Measurements from ENCODE around the gene MICALL2. TPM values are rescaled to one million over a fixed set of nuclear protein-coding genes. Genes with fewer than 3 reads are reported as not detected.

MICALL2 gene
- polyA plus RNA-seq, 1 of the 3 experiments (the other 2 are of a cell fraction) = 38.8 TPM

- Histone ChIP-seq H3K9ac (no peak overlapping the region), H3K36me3 (replicated peaks in 1 of 2; ENCODE audit: control insufficient read depth in 1 of 2, insufficient read depth in 2 of 2, low read length in 1 of 2) (peaks cover 0 to 8% of the 10 kb centered on the region in 2 experiments), H4K20me1 (ENCODE audit: insufficient read depth) (peaks cover 23% of the 10 kb centered on the region), H3K4me1 (ENCODE audit: control insufficient read depth in 1 of 2, insufficient read depth in 2 of 2, low read depth in 1 of 2, low read length in 1 of 2) (no peaks in the 10 kb centered on the region), H3K9me3 (no peaks in the 10 kb centered on the region), H3K27me3 (ENCODE audit: insufficient read depth) (0 out of 2 replicates have a peak, but pooled peaks cover 7% of the 10 kb centered on the region), H3K9me2 (no peaks in the 10 kb centered on the region), H3K4me3 (ENCODE audit: low read depth in 2 of 2, low read length in 1 of 2) (no peak overlapping the region; a peak in 1 of 4 replicates), H3F3A (replicated peaks; ENCODE audit: insufficient read depth) (no peaks in the 10 kb centered on the region), H3K27ac (ENCODE audit: low read depth in 2 of 2, low read length in 1 of 2) (no peak overlapping the region), H3K79me2 (ENCODE audit: insufficient read depth) (no peaks in the 10 kb centered on the region), H2AFZ (ENCODE audit: low read depth) (no peak overlapping the region), H3K4me2 (no peak overlapping the region)
- POLR2A ChIA-PET = no interaction called here
- WGBS (ENCODE audit: low lambda C conversion rate) = 16% methylated on average over 21 of the region's 30 CpGs
- TF ChIP-seq CHD2 (IDR thresholded peaks at IDR 0.05; ENCODE audit: low read length, partially characterized antibody) = peak; percentile 28
- peak; percentile 81 for TF ChIP-seq RAD21 (IDR thresholded peaks at IDR 0.05; ENCODE audit: low read length)
- TF ChIP-seq FOXM1 (IDR thresholded peaks at IDR 0.05; ENCODE audit: low read depth) = no peak
- no peak for TF ChIP-seq MXI1 (IDR thresholded peaks at IDR 0.05; ENCODE audit: low read depth, low read length)
- TF ChIP-seq, protein P1, sequence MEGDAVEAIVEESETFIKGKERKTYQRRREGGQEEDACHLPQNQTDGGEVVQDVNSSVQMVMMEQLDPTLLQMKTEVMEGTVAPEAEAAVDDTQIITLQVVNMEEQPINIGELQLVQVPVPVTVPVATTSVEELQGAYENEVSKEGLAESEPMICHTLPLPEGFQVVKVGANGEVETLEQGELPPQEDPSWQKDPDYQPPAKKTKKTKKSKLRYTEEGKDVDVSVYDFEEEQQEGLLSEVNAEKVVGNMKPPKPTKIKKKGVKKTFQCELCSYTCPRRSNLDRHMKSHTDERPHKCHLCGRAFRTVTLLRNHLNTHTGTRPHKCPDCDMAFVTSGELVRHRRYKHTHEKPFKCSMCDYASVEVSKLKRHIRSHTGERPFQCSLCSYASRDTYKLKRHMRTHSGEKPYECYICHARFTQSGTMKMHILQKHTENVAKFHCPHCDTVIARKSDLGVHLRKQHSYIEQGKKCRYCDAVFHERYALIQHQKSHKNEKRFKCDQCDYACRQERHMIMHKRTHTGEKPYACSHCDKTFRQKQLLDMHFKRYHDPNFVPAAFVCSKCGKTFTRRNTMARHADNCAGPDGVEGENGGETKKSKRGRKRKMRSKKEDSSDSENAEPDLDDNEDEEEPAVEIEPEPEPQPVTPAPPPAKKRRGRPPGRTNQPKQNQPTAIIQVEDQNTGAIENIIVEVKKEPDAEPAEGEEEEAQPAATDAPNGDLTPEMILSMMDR (IDR thresholded peaks at IDR 0.05) = peak; percentile 99
- TF ChIP-seq SMC3 (IDR thresholded peaks at IDR 0.05; ENCODE audit: low read depth, low read length) = peak; percentile 80
- peak; percentile 94 for DNase-seq
- CTCF ChIA-PET = interaction anchor here (0.6 to 10.2 kb wide), 68 partner anchors 11 to 459 kb away, joined by 3 to 175 read pairs (median 5); partner anchors contain the start of gene MICALL2
These were observed 26.7 kb downstream of the MICALL2 start for GRCh38 chr7:1432411-1433082.

DNA sequence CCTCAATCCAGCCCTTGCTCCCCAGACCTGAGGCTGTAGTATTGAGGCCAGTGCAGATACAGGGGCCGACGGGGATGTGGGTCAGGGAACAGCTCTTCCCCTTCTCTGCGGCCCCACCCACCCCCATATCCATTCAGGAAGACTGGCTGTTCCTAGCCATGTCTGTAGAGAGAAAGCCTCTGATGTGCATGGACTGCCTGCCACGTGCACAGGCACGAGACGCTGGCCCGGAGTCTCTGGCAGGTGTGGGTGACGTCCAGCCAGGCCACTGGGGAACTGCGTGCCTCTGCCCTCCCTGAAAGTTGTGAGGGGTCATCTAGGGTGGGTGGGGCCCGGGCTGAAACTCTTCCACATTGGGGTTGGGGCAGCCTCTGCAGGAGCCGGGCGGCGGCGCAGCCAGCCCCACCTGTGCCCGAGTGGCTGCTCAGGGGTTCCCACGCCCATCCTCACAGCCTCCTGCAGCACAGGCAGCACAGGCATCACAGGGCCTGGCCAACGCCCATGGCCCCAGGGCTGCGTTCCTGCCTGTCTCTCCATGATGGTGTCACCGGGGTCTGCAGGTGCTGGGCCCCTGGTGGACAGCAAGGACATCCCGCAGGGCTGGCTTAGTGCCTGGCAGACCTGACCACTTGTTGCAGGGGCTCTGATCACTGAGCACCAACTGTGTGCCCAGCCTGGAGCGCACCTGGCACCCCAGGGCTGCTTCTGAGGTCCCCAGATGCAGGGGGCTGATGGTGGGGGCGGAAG is 27.5 kb downstream of the MICALL2 start:
- CTCF ChIA-PET = interaction anchor here (0.6 to 10.2 kb wide), 59 partner anchors 10 to 459 kb away, joined by 3 to 175 read pairs (median 6); partner anchors contain the start of gene MICALL2
- 14% methylated on average over 9 of the region's 22 CpGs for WGBS (ENCODE audit: low lambda C conversion rate)
- H3K4me3 ChIP-seq (ENCODE audit: low read depth in 2 of 2, low read length in 1 of 2) = no peak overlapping the region
- no peak overlapping the region for H3K4me2 ChIP-seq
- no peak for DNase-seq
- H3K27ac ChIP-seq (ENCODE audit: low read depth in 2 of 2, low read length in 1 of 2) = no peak overlapping the region
- H3K9ac ChIP-seq = no peak overlapping the region
- H3K4me1 ChIP-seq (ENCODE audit: control insufficient read depth in 1 of 2, insufficient read depth in 2 of 2, low read depth in 1 of 2, low read length in 1 of 2) = no peaks in the 10 kb centered on the region
- H3K79me2 ChIP-seq (ENCODE audit: insufficient read depth) = no peaks in the 10 kb centered on the region
- POLR2A ChIA-PET = no interaction called here
- H3K36me3 ChIP-seq (replicated peaks in 1 of 2; ENCODE audit: control insufficient read depth in 1 of 2, insufficient read depth in 2 of 2, low read length in 1 of 2) = peaks cover 0 to under 1% of the 10 kb centered on the region in 2 experiments
- no peaks in the 10 kb centered on the region for H3K9me2 ChIP-seq
- no peaks in the 10 kb centered on the region for H3K9me3 ChIP-seq
- no peak for TF ChIP-seq RXRA (IDR thresholded peaks at IDR 0.05; ENCODE audit: borderline replicate concordance, low read depth)
- no peak for TF ChIP-seq TEAD4 (IDR thresholded peaks at IDR 0.05; ENCODE audit: borderline replicate concordance, insufficient read depth)
- TF ChIP-seq GABPA (IDR thresholded peaks at IDR 0.05; ENCODE audit: low read depth) = no peak
- TF ChIP-seq USF2 (IDR thresholded peaks at IDR 0.05; ENCODE audit: borderline replicate concordance, low read depth, low read length) = no peak
- no peak for TF ChIP-seq USF1 (IDR thresholded peaks at IDR 0.05; ENCODE audit: borderline replicate concordance, low read depth)
- TF ChIP-seq GATA2 (CRISPR knock-in tag; IDR thresholded peaks at IDR 0.05) = no peak
- no peak for TF ChIP-seq FOSL2 (IDR thresholded peaks at IDR 0.05; ENCODE audit: borderline replicate concordance, low read depth)
- no peak for TF ChIP-seq TCF12 (IDR thresholded peaks at IDR 0.05)
- TF ChIP-seq CHD2 (IDR thresholded peaks at IDR 0.05; ENCODE audit: low read length, partially characterized antibody) = no peak
- no peak for TF ChIP-seq MEF2A (IDR thresholded peaks at IDR 0.05; ENCODE audit: borderline replicate concordance, low read depth)
- TF ChIP-seq RCOR1 (IDR thresholded peaks at IDR 0.05; ENCODE audit: low read length) = no peak
- TF ChIP-seq POLR2AphosphoS5 (IDR thresholded peaks at IDR 0.05; ENCODE audit: low read depth, low read length) = no peak
- no peak for TF ChIP-seq RAD21 (IDR thresholded peaks at IDR 0.05; ENCODE audit: low read length)
- TF ChIP-seq, protein P2, sequence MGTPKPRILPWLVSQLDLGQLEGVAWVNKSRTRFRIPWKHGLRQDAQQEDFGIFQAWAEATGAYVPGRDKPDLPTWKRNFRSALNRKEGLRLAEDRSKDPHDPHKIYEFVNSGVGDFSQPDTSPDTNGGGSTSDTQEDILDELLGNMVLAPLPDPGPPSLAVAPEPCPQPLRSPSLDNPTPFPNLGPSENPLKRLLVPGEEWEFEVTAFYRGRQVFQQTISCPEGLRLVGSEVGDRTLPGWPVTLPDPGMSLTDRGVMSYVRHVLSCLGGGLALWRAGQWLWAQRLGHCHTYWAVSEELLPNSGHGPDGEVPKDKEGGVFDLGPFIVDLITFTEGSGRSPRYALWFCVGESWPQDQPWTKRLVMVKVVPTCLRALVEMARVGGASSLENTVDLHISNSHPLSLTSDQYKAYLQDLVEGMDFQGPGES (IDR thresholded peaks at IDR 0.05; ENCODE audit: low read depth, low read length) = no peak
- TF ChIP-seq EP300 (IDR thresholded peaks at IDR 0.05; ENCODE audit: borderline replicate concordance in 1 of 2, low read depth in 1 of 2, low read length in 1 of 2) = no peak
- 0 out of 2 replicates have a peak, but pooled peaks cover 7% of the 10 kb centered on the region for H3K27me3 ChIP-seq (ENCODE audit: insufficient read depth)
- peaks cover 23% of the 10 kb centered on the region for H4K20me1 ChIP-seq (ENCODE audit: insufficient read depth)
- no peak overlapping the region for H2AFZ ChIP-seq (ENCODE audit: low read depth)
- H3F3A ChIP-seq (replicated peaks; ENCODE audit: insufficient read depth) = no peaks in the 10 kb centered on the region

Measured in SK-N-SH (cell line).